HCT116 (cell line): ENCODE measurements around the gene MED6. TPM values are rescaled to one million over a fixed set of nuclear protein-coding genes. Genes with fewer than 3 reads are reported as not detected.
A peak's percentile ranks its signal among the peaks of the same experiment; 100 is the strongest.

Source experiments
- ATAC-seq: fragments of 200-7000 bp; cut with Tn5 transposase; 2 replicates; pipeline ENCODE4 v1.9.1; 2020; ENCODE audit warnings: mild to moderate bottlenecking, moderate library complexity
- BruUV-seq: library from RNA; stranded (reverse); fragments of 400-500 nt; replicated peaks from 2 replicates; lab custom pipeline; 2021; lab: Mats Ljungman, UMichigan
- CTCF ChIA-PET: fragments of 300-600 bp; sonication (Branson Sonifier 250); formaldehyde crosslinking; loops from one replicate; lab custom pipeline; 2021; ENCODE audit warnings: antibody characterized with exemption; lab: Charles Lee
- POLR2A ChIA-PET: fragments of 300-600, 350-600 bp; sonication (Branson Sonifier 250); formaldehyde crosslinking; loops from one replicate; lab custom pipeline; 2021; ENCODE audit warnings: antibody characterized with exemption; lab: Charles Lee
- RAD21 ChIA-PET, 2 experiments: fragments of 300-600 bp; sonication (Branson Sonifier 250); formaldehyde crosslinking; loops; one replicate each; lab custom pipeline; 2023; ENCODE audit warnings: low total read pairs in 2 of 2; ENCODE audit not compliant: uncharacterized antibody in 2 of 2, unreplicated experiment in 2 of 2, low non-redundant PET in 1 of 2; lab: Charles Lee
- DNase-seq: peaks from one replicate; pipeline ENCODE4 v3.0.0-alpha.2; 2010; ENCODE audit warnings: low read depth, low spot score
- H2AFZ ChIP-seq: fragments of 200-600 bp; shearing (Covaris generic), sonication (generic); 2 replicates; pipeline ENCODE4 v1.6.1; 2017; ENCODE audit warnings: low read depth, mixed run types, mixed read lengths, antibody characterized with exemption, low read length; ENCODE audit not compliant: poor library complexity, severe bottlenecking
- H3K27ac ChIP-seq: 2 replicates; pipeline ENCODE4 v1.5.1; 2012; ENCODE audit warnings: low read depth, low read length
- H3K27me3 ChIP-seq: fragments of 200-600 bp; sonication (generic); 2 replicates; pipeline ENCODE4 v1.6.1; 2016; ENCODE audit warnings: mixed run types, low read length, mixed read lengths; ENCODE audit not compliant: insufficient read depth
- H3K36me3 ChIP-seq, 2 experiments: fragments of 200-500 bp in 1 of 2; fragments of 200-600 bp in 1 of 2; sonication (Bioruptor generic) in 1 of 2; sonication (generic) in 1 of 2; 2 replicates each; pipeline versions ENCODE4 v1.5.1 to v1.6.1; 2014 to 2016; ENCODE audit warnings: low read length in 2 of 2, inconsistent platforms in 1 of 2, mixed read lengths in 1 of 2, mixed run types in 1 of 2; ENCODE audit not compliant: insufficient read depth in 2 of 2, control insufficient read depth in 1 of 2
- H3K4me1 ChIP-seq, 2 experiments: fragments of 200-600 bp in 1 of 2; sonication (generic) in 1 of 2; 2 replicates each; pipeline versions ENCODE4 v1.5.1 to v1.6.1; 2012 to 2017; ENCODE audit warnings: low read length in 2 of 2, inconsistent platforms in 1 of 2, mild to moderate bottlenecking in 1 of 2, mixed read lengths in 1 of 2, mixed run types in 1 of 2, moderate library complexity in 1 of 2; ENCODE audit not compliant: insufficient read depth in 2 of 2, control insufficient read depth in 1 of 2
- H3K4me2 ChIP-seq: fragments of 200-600 bp; sonication (generic); 2 replicates; pipeline ENCODE4 v1.6.1; 2017; ENCODE audit warnings: mixed run types, low read length, mixed read lengths
- H3K4me3 ChIP-seq, 2 experiments: fragments of 200-600 bp in 1 of 2; sonication (generic) in 1 of 2; replicated peaks in 1 of 2; 2 replicates each; pipeline ENCODE4 v1.5.1; 2011 to 2016; ENCODE audit warnings: low read length in 2 of 2, control low read depth in 1 of 2, low read depth in 1 of 2, mild to moderate bottlenecking in 1 of 2, mixed read lengths in 1 of 2, mixed run types in 1 of 2
- H3K79me2 ChIP-seq: fragments of 200-600 bp; sonication (generic); 2 replicates; pipeline ENCODE4 v1.6.1; 2017; ENCODE audit warnings: mild to moderate bottlenecking, mixed run types, low read length, moderate library complexity, mixed read lengths; ENCODE audit not compliant: insufficient read depth
- H3K9ac ChIP-seq: fragments of 200-600 bp; sonication (generic); 2 replicates; pipeline ENCODE4 v1.6.1; 2016; ENCODE audit warnings: low read length, mixed read lengths
- H3K9me2 ChIP-seq: fragments of 200-600 bp; sonication (generic), shearing (Covaris generic); 2 replicates; pipeline ENCODE4 v1.6.1; 2017; ENCODE audit warnings: mixed run types, mild to moderate bottlenecking, moderate library complexity; ENCODE audit not compliant: insufficient read depth
- H3K9me3 ChIP-seq, 2 experiments: fragments of 200-500 bp in 1 of 2; fragments of 200-600 bp in 1 of 2; sonication (Bioruptor generic) in 1 of 2; sonication (generic) in 1 of 2; 2 replicates each; pipeline ENCODE4 v1.6.1; 2014 to 2017; ENCODE audit warnings: low read length in 2 of 2, mixed read lengths in 2 of 2, inconsistent platforms in 1 of 2, low read depth in 1 of 2, mild to moderate bottlenecking in 1 of 2, mixed run types in 1 of 2, moderate library complexity in 1 of 2; ENCODE audit not compliant: control insufficient read depth in 1 of 2, insufficient read depth in 1 of 2
- H4K20me1 ChIP-seq: fragments of 200-600 bp; sonication (generic), shearing (Covaris generic); 2 replicates; pipeline ENCODE4 v1.6.1; 2017; ENCODE audit warnings: mixed run types, mild to moderate bottlenecking, moderate library complexity; ENCODE audit not compliant: insufficient read depth
- ATF3 ChIP-seq: IDR thresholded peaks from 2 replicates; pipeline ENCODE4 v1.6.1; 2012
- CBX3 ChIP-seq: IDR thresholded peaks from 2 replicates; pipeline ENCODE4 v1.6.1; 2012; ENCODE audit warnings: low read depth
- CEBPB ChIP-seq: IDR thresholded peaks from 2 replicates; pipeline ENCODE4 v1.6.1; 2012; ENCODE audit warnings: low read depth
- EGR1 ChIP-seq: IDR thresholded peaks from 2 replicates; pipeline ENCODE4 v1.6.1; 2012; ENCODE audit warnings: low read depth
- ELF1 ChIP-seq: IDR thresholded peaks from 2 replicates; pipeline ENCODE4 v1.6.1; 2012; ENCODE audit warnings: low read depth, borderline replicate concordance
- FOSL1 ChIP-seq: IDR thresholded peaks from 2 replicates; pipeline ENCODE4 v1.6.1; 2012; ENCODE audit warnings: low read depth
- JUND ChIP-seq: IDR thresholded peaks from 2 replicates; pipeline ENCODE4 v1.6.1; 2012
- MAX ChIP-seq: IDR thresholded peaks from 2 replicates; pipeline ENCODE4 v1.6.1; 2012
- POLR2AphosphoS5 ChIP-seq: IDR thresholded peaks from 2 replicates; pipeline ENCODE4 v1.6.1; 2011; ENCODE audit warnings: mild to moderate bottlenecking, low read depth, low read length, moderate library complexity
- RAD21 ChIP-seq: IDR thresholded peaks from 2 replicates; pipeline ENCODE4 v1.6.1; 2012; ENCODE audit warnings: low read depth, mild to moderate bottlenecking
- REST ChIP-seq: IDR thresholded peaks from 2 replicates; pipeline ENCODE4 v1.6.1; 2012; ENCODE audit warnings: low read depth
- SIN3A ChIP-seq: IDR thresholded peaks from 2 replicates; pipeline ENCODE4 v1.6.1; 2012; ENCODE audit warnings: low read depth
- SP1 ChIP-seq: IDR thresholded peaks from 2 replicates; pipeline ENCODE4 v1.6.1; 2012; ENCODE audit warnings: low read depth
- SRF ChIP-seq: IDR thresholded peaks from 2 replicates; pipeline ENCODE4 v1.6.1; 2012; ENCODE audit warnings: low read depth
- TCF7L2 ChIP-seq: IDR thresholded peaks from 2 replicates; pipeline ENCODE4 v1.7.0; 2011; ENCODE audit warnings: borderline replicate concordance, inconsistent platforms; ENCODE audit not compliant: insufficient read depth, insufficient read length; ENCODE audit errors: extremely low read depth
- ZBTB33 ChIP-seq: IDR thresholded peaks from 2 replicates; pipeline ENCODE4 v1.6.1; 2011; ENCODE audit warnings: mild to moderate bottlenecking, low read length, moderate library complexity; ENCODE audit not compliant: insufficient replicate concordance; ENCODE audit errors: extremely low read depth
- ZFX ChIP-seq: fragments of 450-650 bp; IDR thresholded peaks from 2 replicates; pipeline ENCODE4 v1.6.1; 2017
- intact Hi-C: fragments of 100-400 bp; cut with micrococcal nuclease; formaldehyde crosslinking; loops from 2 replicates; pipeline ENCODE4 v1.10.0; 2022
- total RNA-seq: library from RNA; stranded (reverse); gene quantifications from one replicate; pipeline ENCODE4 v1.2.1, GENCODE V29; 2021; ENCODE audit not compliant: unreplicated experiment

MED6 gene
- total RNA-seq, 1 experiment from 2014 or later: 39.6 TPM

- Histone ChIP-seq H3K27ac (no peak overlapping the region), H3K79me2 (peaks cover 62% of the 10 kb centered on the region), H3K27me3 (no peaks in the 10 kb centered on the region), H3K36me3 (peaks cover 6 to 23% of the 10 kb centered on the region in 2 experiments; a peak in 3 of 4 replicates), H4K20me1 (peaks cover 3% of the 10 kb centered on the region), H3K4me1 (peaks cover 10 to 17% of the 10 kb centered on the region in 2 experiments), H3K4me2 (peak overlapping the region; percentile 81), H3K9me2 (peaks cover 3% of the 10 kb centered on the region; the same call in 1 of the 2 replicates), H3K9ac (peak overlapping the region; percentile 85), H2AFZ (no peak overlapping the region), H3K9me3 (no peaks in the 10 kb centered on the region), H3K4me3 (peak overlapping the region; percentile 90 to 92)
- DNase-seq: no peak
- TF ChIP-seq CBX3 (no peak), FOSL1 (no peak), ATF3 (no peak), POLR2AphosphoS5 (no peak), RAD21 (no peak), SP1 (no peak), SIN3A (no peak)
- BruUV-seq: no TSS peak
- no peak for ATAC-seq
- ChIA-PET CTCF (no interaction called here), RAD21 (no interaction called here), POLR2A (no interaction called here)
- intact Hi-C loops: no loop called here
These were observed 1.1 kb downstream of the MED6 start for GRCh38 chr14:70599345-70599744.

GRCh38 chr14:70597731-70598130, 2.7 kb downstream of the MED6 start:
- H3K4me1 ChIP-seq: peaks cover 10 to 17% of the 10 kb centered on the region in 2 experiments
- TF ChIP-seq EGR1 (no peak), FOSL1 (no peak), JUND (no peak), TCF7L2 (no peak), ATF3 (no peak), SRF (no peak), ZFX (no peak), ELF1 (no peak), ZBTB33 (no peak), REST (no peak), MAX (no peak), CEBPB (no peak)
- TF ChIP-seq, all 23 proteins: peak for 0
- H3K9ac ChIP-seq: no peak overlapping the region
- CTCF ChIA-PET: no interaction called here
- H2AFZ ChIP-seq: no peak overlapping the region
- peaks cover 3% of the 10 kb centered on the region for H4K20me1 ChIP-seq
- H3K9me2 ChIP-seq: peaks cover 3% of the 10 kb centered on the region; the same call in 1 of the 2 replicates
- intact Hi-C loops: no loop called here
- POLR2A ChIA-PET: no interaction called here
- H3K27ac ChIP-seq: no peak overlapping the region
- ATAC-seq: no peak
- DNase-seq: no peak
- no peaks in the 10 kb centered on the region for H3K9me3 ChIP-seq
- peaks cover 76% of the 10 kb centered on the region for H3K79me2 ChIP-seq
- H3K36me3 ChIP-seq: peaks cover 20 to 35% of the 10 kb centered on the region in 2 experiments; a peak in 3 of 4 replicates
- RAD21 ChIA-PET: no interaction called here
- no peak overlapping the region for H3K4me2 ChIP-seq
- H3K4me3 ChIP-seq: no peak overlapping the region
- BruUV-seq: no TSS peak
- H3K27me3 ChIP-seq: no peaks in the 10 kb centered on the region
